GM21515 (cell line): ENCODE data around the gene HPS4.
"Not testable (repeated sequence)": the region's sequence is repeated elsewhere in the genome, so short reads cannot be mapped to it uniquely, and the experiment has no call there.

ENCODE experiments used
- ATAC-seq: cut with Tn5 transposase; IDR thresholded peaks from one replicate; pipeline ENCODE4 v1.9.1; 2021; ENCODE audit not compliant: unreplicated experiment

The HPS4 gene

DNA sequence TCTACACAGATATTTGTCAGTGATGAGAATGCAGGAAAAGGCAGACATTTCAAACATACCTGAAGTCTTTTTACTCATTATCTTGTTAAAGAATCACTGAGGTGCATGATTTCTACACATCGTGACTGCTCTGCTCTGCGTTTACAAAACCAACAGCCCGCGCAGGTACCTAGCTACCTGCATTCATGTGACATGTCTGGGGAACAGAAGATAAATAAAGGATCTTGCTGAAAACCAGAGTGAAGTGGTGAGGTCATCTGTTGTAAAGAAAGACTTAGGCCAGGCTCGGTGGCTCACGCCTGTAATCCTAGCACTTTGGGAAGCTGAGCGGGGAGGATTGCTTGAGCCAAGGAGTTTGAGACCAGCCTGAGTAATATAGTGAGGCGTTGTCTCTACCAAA lies 38.8 kb downstream of the HPS4 start:
- no peak for ATAC-seq

DNA sequence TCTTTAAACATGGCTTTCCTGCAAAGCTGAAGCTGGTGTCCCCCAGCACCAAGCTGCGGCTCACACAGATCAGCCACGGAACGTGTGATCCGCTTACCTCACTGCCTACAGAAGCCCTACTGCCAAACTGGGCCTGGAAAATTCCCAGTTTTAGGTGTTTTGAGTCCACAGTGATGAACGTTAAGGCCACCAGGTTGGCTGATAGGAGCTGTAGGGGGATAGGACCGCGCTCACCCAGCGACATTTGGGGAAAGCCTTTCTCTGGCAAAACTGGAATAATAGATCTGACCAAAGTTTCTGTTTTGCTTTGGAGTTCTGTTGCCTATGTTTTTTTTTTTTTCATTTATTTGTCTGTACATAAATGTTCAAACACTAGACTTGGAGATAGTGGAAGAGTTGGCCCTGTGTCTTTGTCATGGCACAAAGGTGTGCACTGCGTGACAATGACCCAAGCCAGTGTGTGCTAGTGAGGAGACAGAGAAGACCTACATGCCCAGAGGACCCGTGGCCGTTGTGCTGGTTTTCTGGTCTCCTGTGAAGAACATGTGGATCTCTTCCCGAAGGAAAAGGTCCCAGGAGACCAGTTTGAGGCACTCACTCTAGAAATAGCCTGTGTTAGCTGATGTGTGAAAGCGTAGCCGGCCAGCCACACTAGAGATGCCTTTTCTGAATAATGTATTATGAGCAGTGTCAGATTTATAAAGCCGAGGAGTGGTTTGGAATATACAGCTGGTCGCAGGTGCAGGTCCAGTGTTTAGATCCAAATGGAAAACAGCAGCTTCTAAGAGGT lies 39.5 kb downstream of the HPS4 start:
- no peak for ATAC-seq

GRCh38 chr22:26442086-26442756 lies 41.4 kb downstream of the HPS4 start:
- ATAC-seq: no peak

DNA sequence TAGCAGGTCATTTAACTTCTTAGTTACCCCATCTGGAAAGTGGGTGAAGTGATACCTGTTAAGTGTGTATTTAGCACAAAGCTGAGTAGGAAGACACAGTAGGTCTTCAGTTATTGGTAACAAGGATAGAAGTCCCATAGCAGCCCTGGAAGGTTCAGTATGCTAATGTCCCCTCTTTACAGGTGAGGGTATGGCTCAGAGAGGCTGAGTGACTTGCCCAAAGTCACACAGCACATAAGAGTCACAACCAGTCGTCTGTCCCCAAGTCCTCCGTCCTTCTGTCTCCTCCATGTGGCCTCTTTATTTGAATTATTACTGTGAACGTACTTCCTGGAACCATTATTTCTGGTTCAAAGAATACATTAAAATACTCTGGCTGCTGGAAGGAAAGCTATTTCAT lies 44.0 kb downstream of the HPS4 start:
- ATAC-seq: no peak

DNA sequence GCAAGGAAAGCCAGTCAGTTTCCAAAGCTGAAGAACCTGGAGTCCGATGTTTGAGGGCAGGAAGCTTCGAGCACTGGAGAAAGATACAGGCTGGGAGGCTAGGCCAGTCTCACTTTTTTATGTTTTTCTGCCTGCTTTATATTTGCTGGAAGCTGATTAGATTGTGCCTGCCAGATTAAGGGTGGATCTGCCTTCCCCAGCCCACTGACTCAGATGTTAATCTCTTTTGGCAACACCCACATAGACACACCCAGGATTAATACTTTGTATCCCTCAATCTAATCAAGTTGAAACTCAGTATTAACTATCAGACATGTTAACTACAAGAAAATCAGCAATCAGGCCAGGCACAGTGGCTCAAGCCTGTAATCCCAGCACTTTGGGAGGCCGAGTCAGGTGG lies 44.8 kb downstream of the HPS4 start:
- not testable (repeated sequence) for ATAC-seq

DNA sequence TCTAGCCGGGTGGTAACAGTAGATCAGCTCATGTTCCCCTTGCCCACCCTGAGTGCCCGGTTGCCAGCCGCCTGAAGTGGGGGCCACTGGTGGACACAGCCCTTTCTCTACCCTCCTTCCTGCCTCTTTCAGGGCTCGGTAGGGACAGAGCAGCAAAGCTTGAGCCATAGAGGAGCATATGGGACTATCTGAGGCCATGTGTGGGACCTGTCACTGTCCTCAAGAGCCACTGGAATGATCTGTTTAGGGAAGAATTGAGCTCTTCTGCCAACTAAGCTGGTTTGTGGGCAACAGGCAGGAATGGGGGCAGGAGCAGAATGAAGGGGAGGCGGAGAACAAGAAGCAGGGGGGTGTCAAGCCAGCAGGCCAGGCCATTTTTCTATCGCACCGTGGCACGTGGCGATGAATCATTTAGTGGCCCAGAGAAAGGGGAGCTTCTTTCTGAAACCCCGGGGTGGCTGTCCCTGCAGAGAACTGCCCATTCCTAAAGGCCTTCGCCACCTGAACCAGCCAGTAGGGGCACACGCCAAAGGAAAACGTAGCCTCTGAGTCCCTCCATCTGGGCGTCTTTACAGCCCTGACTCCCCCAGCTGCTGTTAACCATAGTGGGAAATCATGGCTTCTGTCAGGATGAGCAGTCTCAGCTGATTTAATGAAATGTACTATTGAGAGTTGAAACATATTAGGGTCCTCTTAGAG lies 45.7 kb downstream of the HPS4 start:
- ATAC-seq: no peak

DNA sequence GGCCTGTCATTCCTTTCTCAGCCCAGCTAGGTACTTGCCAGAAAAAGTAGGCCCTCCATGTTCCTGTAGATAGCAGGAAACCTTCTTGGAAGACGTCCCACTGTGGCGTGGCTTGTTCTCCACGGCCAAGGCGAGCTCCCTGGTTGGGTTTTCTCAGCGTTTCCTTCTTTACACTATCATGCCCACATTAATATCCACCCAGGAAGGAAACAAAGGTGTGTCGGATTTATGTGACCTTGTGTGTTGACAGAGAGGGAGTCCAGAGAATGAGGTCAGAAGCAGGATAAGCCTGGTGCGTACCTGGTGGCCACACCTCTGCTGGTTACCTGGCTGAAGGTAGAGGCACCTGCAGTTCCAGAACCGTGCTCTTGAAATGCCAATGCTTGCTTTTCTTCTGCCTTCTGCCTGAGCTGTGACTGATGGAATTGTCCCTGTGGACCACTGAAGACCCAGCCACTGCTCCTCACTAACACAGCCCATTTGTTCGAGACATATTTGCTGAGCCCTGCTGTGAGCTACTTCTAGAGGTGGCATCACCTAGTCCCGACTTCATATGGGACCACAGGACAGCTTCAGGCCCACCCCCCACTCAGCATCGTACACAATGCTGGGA lies 46.6 kb downstream of the HPS4 start:
- no peak for ATAC-seq

DNA sequence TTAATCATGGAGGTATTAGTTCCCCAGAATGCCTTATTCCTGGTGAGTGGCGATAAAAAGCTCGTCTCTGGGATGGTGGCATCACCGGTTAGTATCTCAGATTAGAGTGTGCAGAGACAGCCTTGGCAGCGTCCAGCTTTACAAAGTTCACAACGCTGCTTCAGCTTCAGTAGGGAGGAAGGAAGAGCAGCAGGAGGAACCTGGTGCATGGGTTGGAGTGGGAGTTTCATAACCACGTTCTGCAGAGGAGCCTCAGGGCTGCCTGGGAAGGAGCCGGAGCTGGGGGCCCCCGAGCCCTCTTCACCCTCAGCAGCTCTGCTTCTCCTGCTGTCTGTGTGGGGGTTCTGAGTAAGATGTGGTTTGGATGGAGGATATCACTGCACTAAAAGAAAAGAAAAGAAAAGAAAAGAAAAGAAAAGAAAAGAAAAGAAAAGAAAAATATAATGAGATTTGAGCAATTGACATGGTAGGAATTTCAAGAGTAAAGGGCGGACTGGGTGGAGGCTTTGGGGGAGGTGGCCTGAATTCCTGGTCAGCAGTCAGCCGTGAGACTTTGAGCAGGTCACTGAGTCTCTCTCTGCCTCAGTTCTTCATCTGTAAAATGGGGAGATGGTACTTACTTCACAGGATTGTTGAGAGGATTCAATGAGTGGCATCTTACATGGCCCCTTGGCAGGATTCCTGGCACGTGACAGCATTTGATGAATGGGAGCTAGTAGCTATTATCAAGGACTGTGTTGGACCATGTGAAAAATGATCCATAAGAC lies 48.1 kb downstream of the HPS4 start:
- no peak for ATAC-seq

DNA sequence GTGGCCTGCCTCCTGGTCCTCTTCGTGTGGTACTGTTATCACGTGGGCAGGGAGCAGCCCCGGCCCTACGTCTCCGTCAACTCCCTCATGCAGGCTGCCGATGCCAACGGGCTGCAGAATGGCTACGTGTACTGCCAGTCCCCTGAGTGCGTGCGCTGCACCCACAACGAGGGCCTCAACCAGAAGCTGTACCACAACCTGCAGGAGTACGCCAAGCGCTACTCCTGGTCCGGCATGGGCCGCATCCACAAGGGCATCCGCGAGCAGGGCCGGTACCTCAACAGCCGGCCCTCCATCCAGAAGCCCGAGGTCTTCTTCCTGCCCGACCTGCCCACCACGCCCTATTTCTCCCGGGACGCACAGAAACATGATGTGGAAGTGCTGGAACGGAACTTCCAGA lies 49.8 kb downstream of the HPS4 start:
- no peak for ATAC-seq

DNA sequence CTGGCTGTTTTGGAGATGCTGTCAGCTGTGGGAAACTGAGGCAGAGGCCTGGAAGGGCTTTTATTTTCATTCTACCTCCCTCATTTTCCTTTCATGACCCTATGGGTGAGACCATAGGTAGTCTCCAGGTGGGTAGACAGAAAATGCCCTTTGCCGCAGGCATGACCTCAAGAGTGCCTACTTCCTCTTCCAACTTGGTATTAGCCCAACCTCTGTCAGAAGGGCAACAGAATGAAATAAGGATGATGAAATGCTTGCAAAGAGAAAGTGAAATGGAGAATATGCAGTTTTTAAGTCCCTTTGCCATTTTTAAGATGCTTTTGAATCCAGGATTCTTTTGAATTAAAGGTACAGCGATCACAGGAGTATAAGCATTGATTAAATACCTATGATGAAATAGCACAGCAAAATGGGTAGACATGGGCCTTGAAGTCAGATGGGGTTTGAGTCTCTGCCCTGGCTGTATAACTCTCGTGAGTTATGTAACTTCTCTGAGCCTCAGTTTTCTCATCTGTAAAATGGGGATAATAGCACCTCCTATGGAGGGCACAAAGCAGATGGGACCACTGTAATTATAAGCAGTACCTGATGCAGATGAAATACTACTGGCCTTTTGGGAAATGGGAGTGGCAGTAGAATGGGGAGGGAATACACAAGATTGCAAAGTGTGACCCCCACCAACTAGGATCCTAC lies 50.8 kb downstream of the HPS4 start:
- ATAC-seq: no peak

- no peak for ATAC-seq
These were observed 52.2 kb downstream of the HPS4 start for GRCh38 chr22:26431261-26431995.

GRCh38 chr22:26430600-26430999 lies 53.0 kb downstream of the HPS4 start:
- no peak for ATAC-seq

DNA sequence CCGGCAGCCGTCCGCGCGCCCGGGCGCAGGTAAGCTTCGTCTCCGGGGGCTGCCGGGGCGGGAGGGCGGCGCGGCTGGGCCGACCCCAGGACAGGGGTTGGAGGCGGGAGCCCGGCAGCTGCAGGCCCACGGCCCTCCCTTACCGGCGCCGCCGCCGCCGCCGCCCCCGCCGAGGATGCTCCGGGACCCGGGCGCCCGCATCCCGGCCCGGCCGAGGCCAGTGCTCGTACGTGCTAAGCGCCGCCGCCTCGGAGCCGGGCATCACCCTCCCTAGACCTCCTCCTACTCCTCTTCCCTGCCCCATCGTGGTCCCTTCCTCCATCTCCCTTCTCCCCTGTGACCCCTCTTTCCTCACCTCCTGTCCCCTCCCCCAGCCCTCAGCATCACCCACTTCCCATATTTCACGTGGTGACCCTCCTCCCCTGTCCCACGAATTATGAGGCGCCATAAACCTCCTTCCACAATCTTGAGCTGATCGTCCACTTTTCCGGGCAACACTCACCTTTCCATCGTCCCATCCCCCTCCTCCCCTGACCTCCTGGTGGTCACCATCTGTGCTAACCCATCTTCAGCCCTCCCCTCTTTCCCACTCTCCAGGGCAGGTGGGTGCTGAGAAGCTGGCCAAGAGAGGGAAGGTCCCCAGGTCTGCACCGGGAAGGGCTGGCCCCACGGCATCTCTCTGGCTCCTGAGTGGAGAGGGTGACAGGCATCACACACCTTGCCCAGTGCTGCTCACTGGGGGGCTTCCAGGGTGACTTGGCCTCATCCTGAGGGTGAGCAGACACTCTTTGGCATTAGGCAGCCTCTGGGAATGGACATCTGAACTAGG lies 53.9 kb downstream of the HPS4 start:
- no peak for ATAC-seq

- peak; percentile 63 for ATAC-seq
These were observed 54.8 kb downstream of the HPS4 start, which contains the start of gene ASPHD2 for GRCh38 chr22:26428515-26429457. Gene ASPHD2 (plus strand): TSS chr22:26429260. CDS start chr22:26433616, 4,356 bp downstream.

- no peak for ATAC-seq
These were observed 56.7 kb downstream of the HPS4 start for GRCh38 chr22:26426924-26427323.

- ATAC-seq: no peak
These were observed 65.0 kb downstream of the HPS4 start for GRCh38 chr22:26418620-26419019.

- no peak for ATAC-seq
These were observed 66.2 kb downstream of the HPS4 start for GRCh38 chr22:26417406-26417805.
